ENCODE measurements around the gene ADSL. TPM values are rescaled to one million over a fixed set of nuclear protein-coding genes. Genes with fewer than 3 reads are reported as not detected.

Gene ADSL
- total RNA-seq, 1 experiment from 2014 or later = 201 TPM

- no peaks in the 10 kb centered on the region for H3K9me3 ChIP-seq (replicated peaks)
- peaks cover 76% of the 10 kb centered on the region for H3K36me3 ChIP-seq
- H3K4me3 ChIP-seq = no peak overlapping the region
- H3K4me1 ChIP-seq (replicated peaks) = no peaks in the 10 kb centered on the region
- no peaks in the 10 kb centered on the region for H3K27me3 ChIP-seq (replicated peaks)
- H3K27ac ChIP-seq = no peak overlapping the region
- DNase-seq (ENCODE audit: low read depth in 1 of 2, low spot score in 2 of 2) = no peak
Observed at GRCh38 chr22:40415531-40416266, 69.4 kb downstream of the ADSL start.

DNA sequence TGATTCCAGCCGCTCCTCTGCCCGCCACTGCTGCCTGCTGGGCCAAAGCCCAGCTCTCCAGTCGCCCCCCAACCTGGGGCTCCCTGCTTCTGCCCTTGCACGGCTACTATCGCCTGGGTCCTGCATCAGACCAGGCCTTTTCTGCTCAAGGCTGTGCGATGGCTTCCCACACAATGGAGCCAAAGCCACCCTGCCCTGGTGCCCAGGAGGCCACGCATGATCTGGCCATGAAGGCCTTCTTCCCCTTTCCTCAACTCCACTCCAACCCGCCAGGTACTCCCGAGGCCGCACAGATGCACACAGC lies 69.9 kb downstream of the ADSL start:
- H3K4me3 ChIP-seq = no peak overlapping the region
- DNase-seq (ENCODE audit: low read depth in 1 of 2, low spot score in 2 of 2) = no peak
- no peaks in the 10 kb centered on the region for H3K4me1 ChIP-seq (replicated peaks)
- H3K27me3 ChIP-seq (replicated peaks) = no peaks in the 10 kb centered on the region
- no peaks in the 10 kb centered on the region for H3K9me3 ChIP-seq (replicated peaks)
- H3K27ac ChIP-seq = no peak overlapping the region
- H3K36me3 ChIP-seq = peaks cover 76% of the 10 kb centered on the region

DNA sequence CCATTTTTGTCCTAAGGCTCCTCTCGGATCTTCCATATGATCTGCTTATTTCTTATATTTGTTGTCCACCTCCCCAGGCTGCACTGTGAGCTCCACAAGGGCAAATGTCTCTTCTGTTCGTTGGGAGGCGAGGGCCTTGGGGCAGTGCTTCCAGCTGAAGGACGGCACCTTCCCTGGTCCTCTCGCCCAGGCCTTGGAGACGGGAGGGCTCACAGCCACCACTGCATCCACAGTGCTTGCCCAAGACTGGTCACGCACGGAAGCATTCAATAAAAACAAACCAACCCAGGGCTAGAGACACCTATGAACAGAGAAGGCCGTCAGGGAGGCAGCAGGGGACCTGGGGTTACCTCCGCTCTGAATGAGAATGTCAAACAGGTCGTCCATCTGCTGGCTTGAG lies 70.3 kb downstream of the ADSL start:
- no peaks in the 10 kb centered on the region for H3K4me1 ChIP-seq (replicated peaks)
- DNase-seq (ENCODE audit: low read depth in 1 of 2, low spot score in 2 of 2) = no peak
- peaks cover 76% of the 10 kb centered on the region for H3K36me3 ChIP-seq
- H3K27me3 ChIP-seq (replicated peaks) = no peaks in the 10 kb centered on the region
- no peak overlapping the region for H3K4me3 ChIP-seq
- no peaks in the 10 kb centered on the region for H3K9me3 ChIP-seq (replicated peaks)
- no peak overlapping the region for H3K27ac ChIP-seq

DNA sequence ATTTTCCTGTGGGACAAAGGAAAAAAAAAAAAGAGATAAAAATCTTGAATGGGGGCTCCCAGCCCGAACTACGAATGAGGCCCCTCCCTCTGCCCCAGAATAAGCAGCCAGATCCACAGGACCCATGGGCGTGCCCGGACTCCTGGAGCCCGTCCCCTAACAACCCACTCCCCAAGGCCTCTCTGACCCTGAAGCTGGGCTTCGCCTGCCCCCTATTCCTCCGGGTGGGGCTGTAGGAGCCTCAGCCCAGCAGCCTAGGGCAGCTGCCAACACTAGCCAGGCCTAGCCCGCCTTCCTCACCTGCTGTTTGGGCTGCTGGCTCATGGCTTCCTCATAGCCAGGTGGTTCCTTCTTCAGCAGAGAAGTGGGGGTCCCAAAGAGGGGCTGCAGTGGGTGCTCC lies 70.7 kb downstream of the ADSL start:
- Histone ChIP-seq H3K27ac (no peak overlapping the region), H3K9me3 (replicated peaks) (no peaks in the 10 kb centered on the region), H3K4me3 (no peak overlapping the region), H3K27me3 (replicated peaks) (no peaks in the 10 kb centered on the region), H3K4me1 (replicated peaks) (no peaks in the 10 kb centered on the region), H3K36me3 (peaks cover 75% of the 10 kb centered on the region)
- DNase-seq (ENCODE audit: low read depth in 1 of 2, low spot score in 2 of 2) = no peak

- no peaks in the 10 kb centered on the region for H3K9me3 ChIP-seq (replicated peaks)
- peaks cover 75% of the 10 kb centered on the region for H3K36me3 ChIP-seq
- H3K27me3 ChIP-seq (replicated peaks) = no peaks in the 10 kb centered on the region
- no peak overlapping the region for H3K4me3 ChIP-seq
- DNase-seq (ENCODE audit: low read depth in 1 of 2, low spot score in 2 of 2) = no peak
- no peak overlapping the region for H3K27ac ChIP-seq
- no peaks in the 10 kb centered on the region for H3K4me1 ChIP-seq (replicated peaks)
Observed at GRCh38 chr22:40417881-40418280, 71.6 kb downstream of the ADSL start.

DNA sequence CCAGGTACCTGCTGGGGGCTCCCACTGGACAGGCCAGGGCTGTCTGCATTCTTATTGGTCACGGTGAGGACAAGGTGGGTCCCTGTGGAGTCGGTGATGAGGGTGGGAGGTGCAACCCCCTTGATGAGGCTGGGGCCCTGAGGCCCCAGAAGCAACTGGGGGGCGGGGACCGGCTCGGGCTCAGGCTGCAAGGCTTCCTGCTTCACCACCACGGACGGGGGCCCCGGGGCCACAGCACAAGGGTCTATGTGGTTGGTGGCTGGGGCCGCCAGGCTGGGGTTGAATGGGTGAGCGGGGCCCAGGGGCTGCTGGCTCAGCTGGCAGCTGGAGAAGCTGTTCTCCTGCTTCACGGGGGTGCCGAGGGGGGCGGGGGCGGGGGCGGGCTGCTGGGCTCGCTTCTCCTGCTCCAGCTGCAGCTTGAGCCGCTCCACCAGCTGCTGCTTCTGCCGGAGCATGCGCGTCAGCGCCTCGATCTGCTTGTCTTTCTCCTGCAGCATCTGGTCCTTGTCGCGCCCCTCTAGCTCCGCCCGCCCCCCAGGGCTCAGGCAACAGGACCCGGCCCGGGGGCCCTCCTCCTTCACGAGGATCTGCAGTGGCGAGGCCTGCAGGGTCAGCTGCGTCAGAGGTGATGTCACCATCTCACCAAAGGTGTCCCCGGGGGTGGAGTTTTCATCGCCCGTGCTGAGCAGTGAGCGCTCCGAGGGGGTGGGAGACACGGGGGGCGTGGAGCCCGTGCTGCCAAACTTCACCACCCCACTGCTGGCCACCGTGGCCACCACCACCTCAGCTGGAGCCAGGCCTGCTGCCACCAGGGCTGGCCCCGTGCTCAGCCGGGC lies 72.3 kb downstream of the ADSL start:
- Histone ChIP-seq H3K36me3 (peaks cover 82% of the 10 kb centered on the region), H3K27me3 (replicated peaks) (no peaks in the 10 kb centered on the region), H3K4me3 (no peak overlapping the region), H3K4me1 (replicated peaks) (no peaks in the 10 kb centered on the region), H3K27ac (no peak overlapping the region), H3K9me3 (replicated peaks) (no peaks in the 10 kb centered on the region)
- DNase-seq (ENCODE audit: low read depth in 1 of 2, low spot score in 2 of 2) = no peak

DNA sequence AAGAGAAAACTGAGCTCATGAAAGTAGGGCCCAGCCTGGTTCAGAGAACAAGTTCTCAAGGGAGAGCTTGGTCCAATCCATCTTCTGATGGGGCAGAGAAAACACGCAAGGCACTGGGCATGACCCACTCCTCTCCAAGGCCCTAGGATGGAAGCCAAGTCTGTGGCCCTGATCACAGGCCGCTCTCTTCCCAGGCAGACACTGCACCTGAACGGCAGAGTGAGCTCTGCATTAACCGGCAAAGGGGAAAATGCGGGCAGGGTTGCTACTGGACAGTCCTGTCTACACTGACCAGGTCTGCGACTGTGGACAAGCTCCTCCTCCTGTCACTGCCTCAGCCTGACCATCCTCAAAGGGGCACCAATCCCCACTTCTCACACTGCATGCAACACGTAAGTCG lies 73.4 kb downstream of the ADSL start:
- Histone ChIP-seq H3K4me3 (no peak overlapping the region), H3K27me3 (replicated peaks) (no peaks in the 10 kb centered on the region), H3K9me3 (replicated peaks) (no peaks in the 10 kb centered on the region), H3K36me3 (peaks cover 86% of the 10 kb centered on the region), H3K27ac (no peak overlapping the region), H3K4me1 (replicated peaks) (no peaks in the 10 kb centered on the region)
- DNase-seq (ENCODE audit: low read depth in 1 of 2, low spot score in 2 of 2) = no peak

DNA sequence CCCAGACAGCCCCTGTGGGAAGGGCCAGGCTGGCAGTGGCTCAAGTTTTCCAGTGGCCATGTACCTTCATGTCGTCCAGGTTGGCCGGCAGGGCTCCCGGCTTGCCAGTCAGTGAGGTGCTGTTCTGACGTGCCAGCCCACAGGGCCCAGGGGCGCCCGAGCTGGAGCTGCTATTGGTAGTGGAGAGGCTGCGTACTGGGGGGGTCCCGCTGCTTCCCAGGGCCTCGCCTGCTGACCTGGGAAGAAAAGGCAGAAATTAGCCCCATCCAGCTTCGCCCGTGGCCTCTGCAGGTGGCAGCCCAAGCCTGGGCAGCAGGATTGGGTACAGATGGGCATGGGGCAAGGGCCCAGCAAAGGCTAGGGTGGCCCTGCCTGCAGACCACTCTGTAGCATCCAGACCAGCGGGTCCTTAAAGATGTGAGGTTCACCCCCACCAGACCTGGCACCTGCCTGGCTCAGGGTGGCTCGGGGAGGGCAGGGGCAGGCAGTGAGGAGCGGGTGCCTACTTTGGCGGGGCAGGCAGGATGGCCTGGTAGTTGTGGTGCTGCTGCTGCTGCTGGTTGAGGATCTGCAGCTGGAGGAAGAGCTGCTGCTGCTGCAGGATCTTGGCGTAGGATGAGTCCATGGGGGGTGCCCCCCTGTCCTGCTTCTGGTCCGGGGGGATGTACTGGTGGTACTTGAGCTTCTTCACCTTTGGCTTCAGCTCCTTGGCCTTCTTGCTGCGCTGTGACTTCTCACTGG lies 74.2 kb downstream of the ADSL start:
- Histone ChIP-seq H3K4me1 (replicated peaks) (no peaks in the 10 kb centered on the region), H3K36me3 (peaks cover 92% of the 10 kb centered on the region), H3K27ac (no peak overlapping the region), H3K27me3 (replicated peaks) (no peaks in the 10 kb centered on the region), H3K4me3 (no peak overlapping the region), H3K9me3 (replicated peaks) (no peaks in the 10 kb centered on the region)
- DNase-seq (ENCODE audit: low read depth in 1 of 2, low spot score in 2 of 2) = no peak

DNA sequence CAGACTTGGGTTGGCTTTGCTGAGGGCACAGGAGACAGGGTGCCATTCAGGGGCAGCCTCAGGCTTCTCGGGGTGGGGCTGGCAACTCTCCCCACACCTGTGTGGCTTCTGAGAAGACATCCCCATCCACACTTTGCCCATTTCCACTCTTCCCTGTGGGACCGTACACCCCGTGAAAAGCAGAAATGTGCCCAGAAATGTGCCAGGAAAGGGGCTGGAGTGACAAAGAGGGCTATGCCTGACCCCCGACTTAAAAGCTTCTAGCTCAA lies 74.7 kb downstream of the ADSL start:
- Histone ChIP-seq H3K27me3 (replicated peaks) (no peaks in the 10 kb centered on the region), H3K4me3 (no peak overlapping the region), H3K4me1 (replicated peaks) (peaks cover under 1% of the 10 kb centered on the region; the same call in 1 of the 2 replicates), H3K36me3 (peaks cover 93% of the 10 kb centered on the region), H3K27ac (no peak overlapping the region), H3K9me3 (replicated peaks) (no peaks in the 10 kb centered on the region)
- no peak for DNase-seq (ENCODE audit: low read depth in 1 of 2, low spot score in 2 of 2)

- Histone ChIP-seq H3K9me3 (replicated peaks) (no peaks in the 10 kb centered on the region), H3K4me1 (replicated peaks) (peaks cover 10% of the 10 kb centered on the region), H3K36me3 (peaks cover 88% of the 10 kb centered on the region), H3K27ac (no peak overlapping the region), H3K27me3 (replicated peaks) (no peaks in the 10 kb centered on the region), H3K4me3 (no peak overlapping the region)
- no peak for DNase-seq (ENCODE audit: low read depth in 1 of 2, low spot score in 2 of 2)
Observed at GRCh38 chr22:40421941-40422340, 75.6 kb downstream of the ADSL start.

DNA sequence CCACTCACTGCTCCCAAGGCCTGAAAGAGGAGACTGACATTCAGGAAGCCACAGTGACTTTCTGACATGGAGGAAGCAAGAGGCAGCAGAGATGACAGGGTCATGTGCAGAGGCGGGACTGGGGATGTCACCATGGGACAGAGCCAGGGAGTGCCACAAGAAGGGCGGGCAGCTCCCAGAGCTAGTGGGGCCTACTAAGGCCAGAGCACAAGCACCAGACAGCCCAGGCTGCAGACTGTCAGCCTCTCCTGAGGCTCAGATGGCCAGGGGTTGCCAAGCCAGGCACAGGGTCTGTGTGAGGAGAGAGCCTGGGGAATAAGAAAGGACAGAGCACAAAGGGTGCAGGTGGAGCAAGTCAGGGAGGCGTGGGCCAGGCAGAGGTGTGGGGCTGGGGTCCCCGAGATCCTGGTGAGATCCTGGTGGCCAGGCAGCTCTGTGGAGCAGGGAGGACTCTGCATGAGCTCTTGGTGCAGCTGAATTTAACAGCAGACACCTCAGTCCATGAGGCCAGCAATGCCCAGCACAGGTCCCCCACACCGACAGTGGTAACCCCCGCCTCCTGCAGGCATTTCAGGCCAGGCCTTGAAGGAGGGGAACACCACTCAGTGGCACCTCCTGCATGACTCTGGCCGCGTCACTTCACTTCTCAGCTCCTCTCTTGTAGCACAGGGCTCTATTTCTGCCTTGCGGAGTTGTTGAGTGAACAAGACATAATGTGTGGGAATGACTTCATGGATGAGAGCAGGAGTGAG lies 76.4 kb downstream of the ADSL start:
- no peaks in the 10 kb centered on the region for H3K27me3 ChIP-seq (replicated peaks)
- peaks cover 18% of the 10 kb centered on the region for H3K4me1 ChIP-seq (replicated peaks)
- H3K9me3 ChIP-seq (replicated peaks) = no peaks in the 10 kb centered on the region; the same call in 1 of the 2 replicates
- no peak for DNase-seq (ENCODE audit: low read depth in 1 of 2, low spot score in 2 of 2)
- H3K27ac ChIP-seq = no peak overlapping the region
- H3K36me3 ChIP-seq = peaks cover 90% of the 10 kb centered on the region
- no peak overlapping the region for H3K4me3 ChIP-seq

DNA sequence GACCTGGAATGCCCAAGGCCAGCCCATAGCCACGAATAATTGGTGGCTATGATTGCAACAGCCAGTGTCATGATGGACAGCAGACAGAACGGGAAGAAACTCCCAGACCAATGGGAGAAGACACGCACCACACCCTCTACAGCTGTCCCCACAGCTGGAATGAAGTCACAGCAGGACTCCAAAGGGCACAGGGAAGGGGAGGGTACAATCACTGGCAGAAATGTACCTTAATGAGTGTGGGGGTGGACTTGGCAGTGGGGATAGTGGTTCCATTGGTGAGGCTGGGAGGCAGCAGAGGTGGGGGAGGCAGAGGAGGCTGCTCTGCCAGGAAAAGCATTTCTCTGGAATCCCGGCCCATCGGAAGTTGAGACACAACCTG lies 77.0 kb downstream of the ADSL start:
- no peak overlapping the region for H3K27ac ChIP-seq
- no peak overlapping the region for H3K4me3 ChIP-seq
- H3K27me3 ChIP-seq (replicated peaks) = no peaks in the 10 kb centered on the region
- H3K36me3 ChIP-seq = peaks cover 90% of the 10 kb centered on the region
- H3K9me3 ChIP-seq (replicated peaks) = no peaks in the 10 kb centered on the region; the same call in 1 of the 2 replicates
- no peak for DNase-seq (ENCODE audit: low read depth in 1 of 2, low spot score in 2 of 2)
- peaks cover 18% of the 10 kb centered on the region for H3K4me1 ChIP-seq (replicated peaks)

GRCh38 chr22:40423882-40424640 lies 77.8 kb downstream of the ADSL start:
- no peaks in the 10 kb centered on the region; the same call in 1 of the 2 replicates for H3K9me3 ChIP-seq (replicated peaks)
- peaks cover 18% of the 10 kb centered on the region for H3K4me1 ChIP-seq (replicated peaks)
- H3K36me3 ChIP-seq = peaks cover 93% of the 10 kb centered on the region
- no peak for DNase-seq (ENCODE audit: low read depth in 1 of 2, low spot score in 2 of 2)
- H3K4me3 ChIP-seq = no peak overlapping the region
- H3K27ac ChIP-seq = no peak overlapping the region
- H3K27me3 ChIP-seq (replicated peaks) = no peaks in the 10 kb centered on the region

All from SJSA1 (cell line).